Stimulated activated CD8-positive, alpha-beta memory T cell treated with anti-CD3 and anti-CD28 coated beads, Interleukin-15, amount 100 ng/mL, for 1 hour (primary cell): ENCODE measurements around the gene GRAMD1B.
A peak's percentile ranks its signal among the peaks of the same experiment; 100 is the strongest.

Experiments
- DNase-seq: peaks from one replicate; pipeline ENCODE4 v3.0.0-alpha.2; 2020; ENCODE audit warnings: low read depth

The GRAMD1B gene

DNA sequence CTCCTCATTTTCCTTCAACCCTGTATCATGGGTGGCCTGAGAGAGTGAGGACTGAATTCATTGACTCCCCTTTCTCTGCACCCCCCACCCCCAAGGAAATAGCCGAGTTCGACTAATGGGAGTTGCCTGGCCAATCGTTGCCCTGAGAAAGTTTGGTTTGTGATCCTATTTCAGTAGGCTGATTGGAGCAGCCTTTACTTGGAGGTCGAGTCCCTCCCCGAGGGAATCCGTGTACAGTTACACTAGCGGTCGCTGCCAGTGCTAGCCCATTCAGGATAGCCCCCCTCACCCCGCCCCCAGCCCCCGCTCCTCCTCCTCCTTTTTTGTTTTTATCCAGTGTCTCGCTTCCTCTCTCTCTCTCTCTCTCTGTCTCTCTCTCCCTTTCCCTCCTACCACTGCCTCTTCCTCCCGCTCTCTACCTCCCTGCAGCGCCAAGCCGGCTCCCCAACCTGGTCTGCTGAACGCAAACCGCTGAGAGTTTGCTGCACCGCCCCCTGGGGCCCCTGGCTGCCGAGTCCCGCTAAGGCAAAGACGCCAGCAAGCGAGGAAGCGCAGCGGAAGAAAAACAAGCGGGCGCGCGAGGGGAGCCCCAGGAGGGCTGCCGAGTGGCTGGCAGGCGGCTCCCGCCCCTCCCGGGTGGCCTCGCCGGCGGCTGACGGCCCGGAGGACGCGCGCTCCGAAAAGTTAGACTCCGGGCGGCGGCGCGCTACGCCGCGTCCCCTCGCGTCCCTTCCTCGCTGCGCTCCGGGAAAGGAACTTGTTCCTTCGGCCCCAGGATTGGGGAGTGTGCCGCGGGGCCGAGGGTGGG lies at the start of gene GRAMD1B:
TSS of gene GRAMD1B (plus strand) at position 357 of the 808 bp plus-strand sequence. CDS start 524 bp downstream, outside the sequence.
- DNase-seq = peak; percentile 38

DNA sequence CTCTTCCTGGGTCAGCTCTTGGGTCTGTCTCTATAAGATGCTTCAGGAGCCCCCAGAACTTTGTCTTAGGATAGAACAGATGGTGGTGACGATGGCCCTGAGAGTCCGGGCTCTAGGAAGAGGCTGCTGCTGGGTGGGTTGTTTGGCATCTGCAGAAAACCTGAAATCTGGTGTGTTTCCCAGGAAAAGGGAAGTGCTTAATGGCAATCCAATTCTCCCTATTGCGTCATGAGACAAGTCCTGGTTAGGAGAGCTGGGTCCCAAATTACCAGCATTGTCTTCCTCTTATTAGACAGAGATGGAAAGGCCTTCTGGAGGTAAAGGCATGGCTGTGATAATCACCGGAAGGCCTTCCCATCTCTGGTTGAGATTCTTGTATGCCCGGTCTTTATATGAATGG lies 48.9 kb upstream of the GRAMD1B start:
- no peak for DNase-seq

DNA sequence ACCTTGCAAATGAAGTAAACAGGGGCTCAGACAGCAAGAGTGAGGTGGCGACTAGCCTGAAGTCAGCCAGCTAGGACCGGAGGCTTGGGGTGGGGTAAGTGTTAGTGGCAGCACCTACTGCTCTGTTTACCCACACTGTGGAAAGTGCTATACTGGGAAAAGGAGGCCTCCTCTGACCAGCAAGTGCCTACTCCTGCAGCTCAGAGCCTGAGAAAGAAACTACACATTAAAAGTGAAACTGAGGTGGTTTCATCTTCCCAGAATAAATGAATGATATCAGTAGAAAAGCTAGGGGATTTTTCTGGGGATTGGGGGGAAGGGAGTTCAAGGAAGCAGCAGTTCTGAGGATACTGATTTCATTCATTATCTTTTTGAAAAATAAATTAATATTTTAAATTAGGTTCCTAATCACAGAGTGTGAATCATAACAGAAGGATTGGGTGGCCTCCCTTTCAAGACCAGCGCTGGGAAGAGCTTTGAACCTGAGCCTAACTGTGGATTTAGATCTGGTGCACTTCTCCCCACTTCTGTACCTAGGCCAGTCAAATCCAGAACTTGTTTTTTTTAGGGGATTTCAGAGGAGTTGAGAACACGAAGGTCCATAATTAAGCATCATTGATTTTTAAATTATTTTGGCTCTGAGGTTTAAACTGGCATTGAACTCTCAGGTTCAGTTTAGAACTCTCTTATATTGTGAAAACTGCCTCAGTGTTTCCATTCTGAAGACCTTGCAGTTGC lies 48.1 kb upstream of the GRAMD1B start:
- no peak for DNase-seq

DNA sequence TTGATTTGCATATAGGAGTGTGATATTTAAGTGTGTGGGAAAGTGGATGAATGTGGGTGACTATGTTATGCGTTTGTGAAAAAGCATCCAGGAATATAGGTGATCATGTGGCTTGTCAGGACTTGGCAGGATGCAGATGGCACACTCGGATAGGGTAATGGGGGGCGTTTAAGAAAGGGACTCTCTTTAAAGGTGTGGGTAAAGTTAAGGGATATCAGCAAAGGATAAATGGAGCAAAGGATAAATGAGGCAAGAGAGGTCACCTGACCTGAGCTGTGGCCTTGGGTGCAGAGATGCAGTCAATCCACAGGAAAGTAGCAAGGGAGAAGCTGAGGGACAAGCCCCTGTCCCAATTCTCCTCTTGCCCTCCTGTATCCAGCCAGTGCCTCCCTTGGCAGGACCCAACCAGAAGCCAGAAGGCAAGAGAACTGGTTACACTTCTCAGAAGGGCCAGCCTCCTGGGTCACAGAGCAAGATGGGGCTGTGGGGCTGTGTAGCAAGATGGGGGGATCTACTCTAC lies 47.5 kb upstream of the GRAMD1B start:
- no peak for DNase-seq

DNA sequence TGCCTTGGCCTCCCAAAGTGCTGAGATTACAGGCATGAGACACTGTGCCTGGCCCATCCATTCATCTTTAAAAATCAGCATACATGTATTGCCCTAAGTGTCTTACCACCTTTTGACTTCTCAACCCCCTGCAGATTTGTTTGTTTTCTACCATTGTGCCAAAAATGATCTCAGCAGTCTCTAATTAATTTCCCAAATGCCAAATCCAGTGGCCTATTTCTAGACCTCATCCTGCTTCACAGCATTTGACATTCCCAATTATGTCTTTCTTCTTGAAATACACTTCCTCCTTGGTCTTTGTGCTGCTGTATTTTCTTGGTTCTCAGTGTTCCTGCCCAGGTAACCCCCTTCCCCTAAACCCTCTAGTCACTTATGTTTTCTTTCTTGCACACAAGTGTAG lies 46.0 kb upstream of the GRAMD1B start:
- DNase-seq = no peak

DNA sequence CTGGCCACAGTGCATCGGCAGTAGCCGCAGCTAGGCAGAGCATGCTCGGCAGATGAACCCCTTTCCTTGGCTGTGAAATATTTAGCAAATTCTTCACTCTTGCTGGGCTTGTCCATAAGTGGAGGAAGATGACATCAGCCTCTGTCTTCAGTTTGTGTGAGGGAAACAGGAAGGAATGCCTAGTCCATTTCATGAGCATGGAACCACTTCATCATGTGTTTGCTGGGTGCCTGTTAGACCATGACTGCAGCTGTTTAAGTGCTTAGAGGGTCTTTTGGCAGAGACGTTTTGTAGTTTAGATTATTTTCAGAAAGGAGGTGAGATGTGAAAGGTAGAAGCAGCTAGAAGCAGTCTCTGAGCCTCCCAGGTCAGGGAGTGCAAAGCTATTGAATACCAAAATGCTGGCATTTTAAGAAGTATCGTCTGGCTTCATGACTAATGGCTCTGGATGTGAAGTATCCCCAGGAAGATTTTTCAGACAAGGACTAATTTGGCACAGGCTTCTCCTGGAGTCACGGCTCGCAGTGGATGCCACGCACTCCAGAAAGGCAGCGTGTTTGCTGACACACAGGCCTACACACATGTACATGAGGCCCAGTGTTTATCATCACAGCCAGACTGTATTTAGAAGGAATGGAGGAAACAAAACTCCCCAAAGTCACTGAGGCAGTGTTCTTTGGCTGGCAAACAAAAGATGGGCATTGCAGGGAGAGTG lies 43.1 kb upstream of the GRAMD1B start:
- no peak for DNase-seq

DNA sequence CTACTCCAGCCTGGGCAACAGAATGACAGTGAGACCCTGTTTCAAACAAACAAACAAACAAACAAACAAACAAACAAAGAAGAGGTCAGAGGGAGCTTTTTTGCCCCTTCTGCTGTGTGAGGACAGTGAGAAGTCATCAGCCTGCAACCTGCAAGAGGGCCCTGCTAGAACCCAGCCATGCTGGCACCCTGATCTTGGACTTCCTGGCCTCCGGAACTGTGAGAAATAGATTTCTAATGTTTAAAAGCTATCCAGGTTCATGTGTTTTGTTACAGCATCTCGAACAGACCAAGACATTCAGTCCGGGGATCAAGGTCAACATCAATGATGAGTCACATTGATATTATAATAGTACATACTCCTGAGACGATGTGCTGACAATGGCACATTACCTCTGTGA lies 41.4 kb upstream of the GRAMD1B start:
- no peak for DNase-seq

DNA sequence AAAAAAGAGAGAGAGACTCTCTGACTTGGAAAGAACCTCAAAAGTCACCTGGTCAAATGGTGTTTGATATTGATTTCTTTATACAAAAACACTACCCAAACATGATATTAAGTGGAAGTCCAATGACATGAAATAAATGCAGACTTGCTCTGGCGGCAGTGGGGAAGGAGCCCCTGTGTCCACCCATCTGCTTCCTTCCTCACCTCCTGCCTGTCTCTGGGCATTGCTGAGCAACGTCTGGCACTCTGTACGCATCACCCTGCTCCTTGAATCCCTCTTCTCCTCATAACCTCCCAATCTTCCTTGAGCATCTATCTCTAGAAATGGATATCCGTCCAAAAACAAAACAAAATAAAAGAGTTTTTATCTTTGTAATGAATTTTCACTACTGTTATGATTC lies 39.9 kb upstream of the GRAMD1B start:
- DNase-seq = no peak

DNA sequence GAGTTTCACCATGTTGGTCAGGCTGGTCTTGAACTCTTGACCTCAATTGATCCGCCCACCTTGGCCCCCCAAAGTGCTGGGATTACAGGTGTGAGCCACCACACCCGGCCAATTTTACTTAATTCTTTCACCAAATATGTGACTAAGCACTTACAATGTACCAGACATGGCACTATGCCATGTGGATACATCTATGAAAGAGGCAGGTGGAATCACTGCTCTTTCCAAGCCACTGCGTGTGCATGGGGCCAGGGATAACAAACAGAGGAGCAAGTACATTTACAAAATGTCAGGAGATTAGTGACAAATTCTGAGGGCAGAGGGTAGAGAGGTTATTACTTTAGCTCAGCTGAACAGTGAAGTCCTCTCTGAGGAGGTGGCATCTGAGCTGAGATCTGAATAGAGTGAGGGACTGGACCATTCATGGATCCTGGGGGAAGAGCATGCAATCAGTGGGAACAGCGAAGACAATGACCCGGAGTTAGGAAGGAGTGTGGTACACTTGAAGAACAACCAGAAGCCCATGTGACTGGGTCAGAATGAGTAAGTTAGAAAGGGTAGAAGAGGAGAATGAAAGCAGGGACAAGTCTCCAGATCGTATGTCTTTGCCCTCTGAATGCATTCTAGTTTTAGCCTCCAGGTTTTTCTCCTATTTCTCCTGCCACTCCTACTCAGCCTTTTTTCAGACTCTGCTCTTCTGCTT lies 38.3 kb upstream of the GRAMD1B start:
- DNase-seq = no peak

DNA sequence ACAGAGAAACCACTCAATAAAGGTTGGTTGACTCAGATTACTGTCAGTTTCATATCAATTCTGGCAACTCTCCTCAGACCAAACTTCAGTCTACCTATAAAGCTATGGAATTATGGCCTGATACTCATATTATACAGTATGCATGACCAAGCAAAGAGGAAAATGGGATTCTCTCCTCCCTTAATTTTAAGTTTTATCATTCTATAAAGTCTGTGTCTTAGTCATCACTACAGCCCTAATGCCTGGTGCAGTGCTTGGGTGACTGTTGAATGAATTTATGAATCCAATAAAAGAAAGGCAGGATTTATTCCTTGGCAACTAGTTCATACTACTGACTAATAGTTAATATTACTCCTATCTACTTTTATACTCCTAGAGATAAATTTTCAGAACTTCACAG lies 37.6 kb upstream of the GRAMD1B start:
- no peak for DNase-seq

DNA sequence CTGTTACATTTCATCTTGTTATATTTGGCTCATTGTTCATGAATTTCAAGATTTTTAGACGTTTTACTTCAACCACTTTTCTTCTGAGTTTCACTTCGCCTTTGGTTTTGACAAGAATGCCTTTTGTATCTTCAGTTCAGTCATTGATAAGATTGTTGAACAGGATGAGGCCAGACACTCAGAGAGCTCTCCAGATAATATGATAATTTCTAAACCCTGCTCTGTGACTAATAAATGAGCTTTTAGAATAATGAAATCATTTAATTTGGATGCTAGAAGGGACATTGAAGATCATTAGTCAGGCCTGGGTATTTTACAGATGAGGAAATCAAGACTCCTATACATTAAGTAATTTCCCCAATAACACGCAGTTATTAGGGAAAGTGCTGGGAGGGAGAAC lies 37.2 kb upstream of the GRAMD1B start:
- no peak for DNase-seq

DNA sequence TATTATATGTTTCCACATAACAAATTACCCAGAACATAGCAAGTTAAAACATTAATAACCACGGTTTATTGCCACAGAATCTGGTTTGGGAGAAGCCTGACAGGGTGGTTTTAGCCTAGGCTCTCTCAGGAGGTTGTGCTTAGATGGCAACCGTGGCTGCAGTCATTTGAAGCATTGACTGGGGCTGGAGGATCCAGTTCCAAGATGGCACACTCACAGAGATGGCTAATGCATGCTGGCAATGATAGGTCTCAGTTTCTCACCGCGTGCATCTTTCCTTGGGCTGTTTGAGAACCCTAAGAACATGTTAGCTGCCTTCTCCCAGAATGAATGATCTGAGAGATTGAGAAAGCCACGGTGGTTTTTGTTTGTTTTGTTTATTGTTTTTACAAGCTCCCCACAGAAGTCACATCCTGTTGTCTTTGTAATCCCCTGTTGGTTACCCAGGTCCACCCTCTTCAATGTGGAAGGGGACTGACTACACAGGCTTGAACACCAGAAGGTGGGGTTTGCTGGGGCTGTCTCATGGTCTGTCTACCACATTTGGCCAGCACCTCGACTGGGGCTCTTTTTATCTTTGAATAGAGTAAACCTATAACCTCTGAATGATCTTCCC lies 36.6 kb upstream of the GRAMD1B start:
- DNase-seq = no peak

DNA sequence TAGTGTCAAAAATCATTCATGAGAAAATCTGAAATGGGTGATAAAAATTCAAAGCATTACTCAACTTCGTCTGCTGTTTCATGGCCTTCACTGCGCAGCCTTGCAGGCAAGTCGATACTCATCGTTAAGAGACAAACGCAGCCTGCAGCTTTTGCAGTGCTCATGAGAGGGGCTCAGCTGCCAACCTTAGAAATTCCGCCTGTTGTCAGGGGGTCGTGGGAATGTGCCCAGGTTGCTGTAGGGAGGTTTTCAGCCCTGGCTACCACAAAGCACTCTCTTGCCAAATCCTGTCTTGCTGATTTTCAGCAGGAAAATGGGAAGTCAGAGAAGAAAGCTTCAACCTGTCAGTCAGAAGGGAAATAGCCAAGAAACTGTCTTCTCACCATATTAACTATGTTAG lies 25.4 kb upstream of the GRAMD1B start:
- no peak for DNase-seq

DNA sequence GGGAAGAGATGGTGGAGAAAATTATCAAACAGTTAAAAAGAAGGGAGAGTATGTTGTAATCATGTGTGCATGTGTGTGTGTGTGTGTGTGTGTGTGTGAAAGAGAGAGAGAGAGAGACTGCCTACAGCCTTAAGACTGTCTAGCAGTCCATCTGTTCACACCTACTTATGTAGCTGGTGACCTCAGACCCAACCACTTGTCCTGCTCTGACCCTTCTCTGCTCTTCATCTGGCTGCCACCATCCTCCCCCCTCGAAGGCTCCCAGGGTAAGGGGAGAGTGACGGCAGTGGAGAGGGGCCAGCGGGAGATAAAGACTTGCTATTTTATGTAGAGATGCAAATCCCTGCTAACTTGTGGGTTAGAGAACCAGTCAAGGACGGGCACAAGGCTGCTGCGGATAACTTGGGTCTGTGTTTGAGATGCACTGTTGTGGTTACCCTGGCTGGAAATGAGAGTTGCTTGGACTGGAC lies 24.9 kb upstream of the GRAMD1B start:
- no peak for DNase-seq

DNA sequence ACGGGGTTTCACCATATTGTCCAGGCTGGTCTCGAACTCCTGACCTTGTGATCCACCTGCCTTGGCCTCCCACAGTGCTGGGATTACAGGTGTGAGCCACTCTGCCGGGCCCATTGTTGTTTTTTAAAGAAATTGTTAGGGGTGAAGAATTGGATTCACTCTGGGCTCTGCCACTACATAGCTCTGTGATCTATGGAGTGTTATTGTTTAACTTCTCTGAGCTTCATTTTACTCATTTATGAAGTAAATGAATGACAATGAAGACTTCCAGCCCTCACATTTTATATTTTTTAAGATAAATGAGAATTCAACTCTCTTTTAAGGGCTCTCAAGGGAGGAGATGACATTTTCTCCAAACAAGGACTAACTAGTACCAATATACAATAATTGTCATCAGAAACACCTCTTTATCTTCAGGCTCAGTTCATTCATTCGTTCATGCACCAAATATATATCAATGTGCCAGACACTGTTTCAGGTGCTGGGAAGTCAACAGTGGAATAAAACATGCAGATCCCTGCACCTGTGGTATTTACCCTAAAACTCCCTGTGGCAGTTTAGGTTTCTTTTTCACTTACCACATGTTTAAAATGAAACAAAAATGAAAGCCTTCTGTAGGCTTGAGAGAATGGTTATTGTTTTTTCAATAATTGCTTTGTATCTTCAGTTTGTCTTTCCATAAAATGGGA lies 23.5 kb upstream of the GRAMD1B start:
- DNase-seq = no peak

DNA sequence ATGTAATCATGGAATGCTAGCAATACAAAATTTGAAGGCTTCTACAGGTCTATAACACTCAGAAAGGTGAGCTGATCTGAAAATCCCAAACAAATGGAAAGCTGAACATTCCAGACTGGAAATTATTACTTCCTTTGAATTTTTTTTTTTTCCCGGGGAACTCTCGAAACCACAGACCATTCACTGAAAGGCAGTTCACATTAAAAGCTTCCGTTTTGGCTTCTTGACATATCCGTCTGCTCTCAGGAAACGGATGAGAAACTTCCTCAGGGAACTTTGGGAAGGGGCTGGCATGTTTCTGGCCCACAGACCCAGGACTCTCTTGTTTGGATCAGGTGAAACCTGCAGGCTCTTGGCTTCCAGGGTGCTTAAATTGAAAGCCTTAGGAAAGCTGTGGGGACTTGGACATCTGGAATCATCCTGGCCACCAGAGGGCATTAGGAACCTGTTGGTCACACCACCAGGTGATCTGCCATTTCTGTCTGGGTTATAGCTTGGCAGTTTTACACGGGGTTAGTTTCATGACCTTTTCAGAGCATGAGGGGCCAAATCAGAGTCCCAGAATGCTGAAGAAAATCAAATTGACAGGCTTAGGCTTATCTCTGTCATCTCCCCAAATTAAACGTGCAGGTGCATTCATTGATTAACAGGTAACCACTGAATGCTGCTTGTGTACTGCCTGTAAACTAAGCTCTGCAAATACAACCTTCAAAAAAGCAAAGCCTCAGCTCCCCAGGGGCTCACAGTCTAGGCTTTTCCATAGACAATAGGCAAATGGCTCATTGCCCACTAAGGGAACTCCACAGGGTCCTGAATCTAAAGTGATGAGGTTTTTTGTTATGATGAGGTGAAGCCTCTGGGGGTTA lies 22.7 kb upstream of the GRAMD1B start:
- peak; percentile 30 for DNase-seq

DNA sequence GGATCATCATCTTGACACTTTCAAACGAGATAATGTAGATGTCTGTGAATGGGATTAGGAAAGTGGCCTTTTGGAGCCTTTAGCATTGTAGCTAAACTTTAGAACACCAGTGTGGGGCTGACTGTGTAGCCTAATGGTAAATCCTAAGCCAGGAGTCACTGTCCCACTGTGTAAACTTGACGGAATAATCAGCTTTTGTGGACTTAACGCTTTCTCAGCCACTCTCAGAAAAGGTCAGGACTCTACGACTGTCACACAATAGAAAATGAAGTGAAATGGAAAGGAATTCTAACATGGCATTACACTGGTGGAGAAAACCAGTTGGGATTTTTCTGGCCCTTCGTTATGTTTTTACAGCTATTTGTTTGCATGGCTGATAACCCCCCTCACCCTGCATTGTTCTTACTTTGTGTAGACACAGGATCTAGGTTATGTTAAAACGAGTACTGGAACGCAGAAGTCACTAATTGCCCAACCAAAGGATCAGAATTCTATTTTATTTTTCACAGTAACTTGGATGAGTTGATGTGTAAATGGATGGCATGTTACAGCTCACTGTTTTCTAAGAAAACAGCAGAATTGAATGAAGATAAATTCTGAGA lies 22.0 kb upstream of the GRAMD1B start:
- DNase-seq = no peak

DNA sequence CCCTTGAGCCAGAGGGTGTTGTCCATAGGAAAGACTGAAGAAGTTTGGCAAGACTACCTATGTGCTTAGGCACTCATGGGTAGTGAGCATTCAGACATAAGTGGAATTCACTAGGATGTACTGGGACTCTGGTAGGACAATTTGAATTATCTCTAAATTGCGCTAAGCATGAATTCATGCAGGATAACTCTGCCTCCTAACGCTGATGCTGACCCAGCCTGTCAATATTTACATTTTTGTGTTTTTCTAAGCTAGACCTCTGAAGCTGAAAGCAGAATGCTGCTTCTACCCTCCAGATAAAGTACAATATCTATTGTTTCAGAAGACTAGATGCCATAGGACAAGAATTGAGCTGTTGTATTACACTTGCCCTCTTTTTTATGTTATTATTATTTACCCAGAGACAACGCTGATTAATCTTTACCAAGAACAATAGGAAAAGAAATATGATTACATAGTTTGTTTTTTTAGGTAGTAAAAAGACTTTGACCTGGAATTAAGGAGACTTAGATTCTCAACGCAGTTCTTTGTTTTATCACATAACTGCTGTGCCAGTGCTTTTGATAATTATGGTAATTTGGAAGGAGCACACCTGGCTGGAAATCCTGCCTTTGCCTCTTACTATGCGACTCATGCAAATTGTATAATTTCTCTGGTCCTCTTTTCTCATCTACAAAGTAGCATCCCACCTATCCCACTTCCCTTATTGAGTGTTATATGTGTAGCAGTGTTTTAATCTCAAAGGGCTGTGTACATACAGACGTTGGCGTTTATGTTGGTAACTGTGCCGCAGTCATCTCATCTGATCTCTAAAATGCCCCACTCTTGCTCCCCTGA lies 21.2 kb upstream of the GRAMD1B start:
- DNase-seq = no peak
